Measurements from ENCODE around the gene ALKAL2. TPM values are rescaled to one million over a fixed set of nuclear protein-coding genes. Genes with fewer than 3 reads are reported as not detected.

Gene ALKAL2
- total and polyA plus RNA-seq, 2 donors (not counting 3 experiments of a cell fraction or from before 2014, with no cell fraction given): not detected

DNA sequence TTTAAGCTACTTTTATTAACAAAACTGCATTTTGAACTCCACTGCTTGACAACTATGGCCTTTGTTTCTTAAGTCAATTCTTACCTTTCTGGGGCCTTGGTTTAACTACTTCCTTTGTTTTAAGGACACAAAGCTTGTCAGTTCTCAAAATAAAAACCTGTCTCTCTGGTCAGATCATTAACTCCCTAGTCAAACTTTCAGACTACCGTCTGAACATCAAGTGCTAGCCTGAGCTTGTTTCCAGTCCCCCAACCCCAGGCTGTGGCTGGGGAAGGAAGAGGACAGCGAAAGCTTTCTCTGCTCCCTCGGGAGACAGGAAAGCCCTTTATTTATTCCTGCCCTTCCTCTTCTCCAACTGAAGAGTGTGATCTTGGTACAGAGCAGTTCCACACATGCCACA is 25.8 kb downstream of the ALKAL2 start:
- dilution Hi-C loops (cut with MboI; ENCODE audit: extremely low pct_ligation_motif_present, low sequenced_read_pairs) (no loop called here), intact Hi-C loops (cut with micrococcal nuclease) (loop anchor here (5.0 kb wide), 1 partner anchor 1365 kb away; no protein-coding TSS in a partner anchor)
- Histone ChIP-seq H3K4me3 (replicated peaks in 1 of 3; ENCODE audit: insufficient read depth in 1 of 3, low read depth in 1 of 3, low read length in 3 of 3) (no peak overlapping the region), H2AFZ (ENCODE audit: low read depth, low read length) (no peak overlapping the region), H3K4me2 (ENCODE audit: insufficient read depth, low read length) (no peak overlapping the region), H3K27me3 (ENCODE audit: control insufficient read depth in 2 of 2, insufficient read depth in 2 of 2, low read length in 2 of 2) (no peaks in the 10 kb centered on the region), H3K36me3 (ENCODE audit: control insufficient read depth in 2 of 2, extremely low read depth in 1 of 2, insufficient read depth in 2 of 2, low read length in 2 of 2) (no peaks in the 10 kb centered on the region), H3K4me1 (ENCODE audit: control insufficient read depth, extremely low read depth, insufficient read depth, low read length) (peaks cover 17% of the 10 kb centered on the region), H3K9me3 (replicated peaks; ENCODE audit: control insufficient read depth, insufficient read depth, low read length) (no peaks in the 10 kb centered on the region), H4K20me1 (replicated peaks; ENCODE audit: control insufficient read depth, extremely low read depth, insufficient read depth, low read length) (peaks cover 2% of the 10 kb centered on the region), H3K9me1 (replicated peaks; ENCODE audit: control insufficient read depth, extremely low read depth, insufficient read depth, low read length) (no peaks in the 10 kb centered on the region), H3K27ac (ENCODE audit: insufficient read depth, low read depth, low read length) (no peak overlapping the region), H3K79me2 (ENCODE audit: control insufficient read depth, insufficient read depth, low read length) (peaks cover 21% of the 10 kb centered on the region), H3K9ac (replicated peaks; ENCODE audit: extremely low read depth, insufficient read depth, low read length) (no peak overlapping the region)
- POLR2A ChIA-PET: no interaction called here
- BruUV-seq (replicated peaks): no TSS peak
- CTCF ChIA-PET: interaction anchor here (1.3 to 1.7 kb wide), 3 partner anchors 12 to 22 kb away, joined by 3 to 8 read pairs (median 3); no protein-coding TSS in a partner anchor
- FAIRE-seq (no peak), DNase-seq (ENCODE audit: low read depth, low spot score) (no peak)
- TF ChIP-seq CTCF (IDR thresholded peaks at IDR 0.05; ENCODE audit: extremely low read depth in 1 of 2, insufficient read depth in 1 of 2, low read depth in 1 of 2, low read length in 2 of 2) (no peak), MAX (IDR thresholded peaks at IDR 0.05; ENCODE audit: insufficient read depth, insufficient read length) (no peak), POLR2A (IDR thresholded peaks at IDR 0.05; ENCODE audit: low read depth, low read length) (no peak), JUN (IDR thresholded peaks at IDR 0.05; ENCODE audit: borderline replicate concordance, insufficient read depth, insufficient read length, low read depth) (no peak), POLR2AphosphoS5 (IDR thresholded peaks at IDR 0.05; ENCODE audit: insufficient read depth, low read depth, low read length) (no peak), EZH2 (IDR thresholded peaks at IDR 0.05; ENCODE audit: borderline replicate concordance, low read depth, low read length, severe bottlenecking) (no peak), GATA2 (IDR thresholded peaks at IDR 0.05; ENCODE audit: insufficient read depth, insufficient read length, low read depth, low read length) (no peak), FOS (IDR thresholded peaks at IDR 0.05; ENCODE audit: borderline replicate concordance, insufficient read depth, low read length) (no peak), MYC (IDR thresholded peaks at IDR 0.05; ENCODE audit: low read depth, low read length) (no peak)
